GM21576 (cell line): ENCODE results near the gene PSMG2.
A peak's percentile ranks its signal among the peaks of the same experiment; 100 is the strongest.

ENCODE experiments used
- ATAC-seq: cut with Tn5 transposase; IDR thresholded peaks from one replicate; pipeline ENCODE4 v1.9.1; 2021; ENCODE audit warnings: mild to moderate bottlenecking, moderate library complexity; ENCODE audit not compliant: unreplicated experiment

Gene PSMG2, protein sequence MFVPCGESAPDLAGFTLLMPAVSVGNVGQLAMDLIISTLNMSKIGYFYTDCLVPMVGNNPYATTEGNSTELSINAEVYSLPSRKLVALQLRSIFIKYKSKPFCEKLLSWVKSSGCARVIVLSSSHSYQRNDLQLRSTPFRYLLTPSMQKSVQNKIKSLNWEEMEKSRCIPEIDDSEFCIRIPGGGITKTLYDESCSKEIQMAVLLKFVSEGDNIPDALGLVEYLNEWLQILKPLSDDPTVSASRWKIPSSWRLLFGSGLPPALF

DNA sequence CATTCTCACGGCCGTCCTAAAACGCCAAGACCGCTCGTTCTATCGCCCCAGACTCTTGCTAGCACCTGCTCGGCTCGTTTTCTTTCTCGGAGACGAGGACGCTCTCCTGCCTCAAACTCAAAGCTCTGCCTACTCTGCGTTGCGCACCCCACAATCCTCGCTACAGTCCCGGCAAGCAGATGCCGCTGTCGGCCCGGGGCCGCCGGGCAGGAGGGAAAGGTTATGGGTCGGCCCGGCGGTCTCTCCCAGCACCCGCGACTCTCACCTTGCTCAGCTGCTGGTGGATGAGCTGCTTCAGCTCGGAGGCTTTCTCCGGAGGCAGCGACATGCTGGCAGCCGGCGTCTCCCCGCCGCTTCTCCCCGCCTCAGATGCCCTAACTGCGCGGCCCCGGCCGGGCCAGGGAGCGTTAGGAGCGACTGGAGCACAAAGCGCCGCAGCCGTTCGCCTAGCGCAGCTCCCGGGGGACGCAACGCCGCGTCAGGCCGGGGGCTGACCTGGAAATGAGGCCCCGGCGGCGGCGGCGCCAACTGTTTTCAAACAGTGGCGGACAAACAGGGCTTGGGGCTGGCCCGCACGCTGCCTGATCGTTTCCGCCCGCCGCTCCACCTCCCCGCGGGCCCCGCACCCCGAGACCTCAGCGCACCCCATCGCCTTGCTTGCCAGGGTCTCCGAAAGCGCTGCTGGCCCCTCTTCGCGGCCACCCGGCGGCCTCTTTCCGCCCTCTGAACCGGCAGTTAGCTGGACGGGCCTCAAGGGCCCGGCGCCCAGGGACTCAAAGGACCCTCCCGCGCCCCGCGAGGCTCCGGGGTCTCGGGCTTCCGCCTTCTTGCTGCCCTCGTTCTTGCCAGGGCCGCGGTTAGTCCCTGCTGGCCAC lies at the start of gene PSMG2, which contains the start of gene CEP76:
Gene PSMG2 (plus strand): TSS at position 822 of the 875 bp plus-strand sequence. CDS start 66 bp downstream, outside the sequence.
Gene CEP76 (minus strand): TSS at position 503 of the 875 bp plus-strand sequence. CDS start 175 bp downstream, at position 328.
- peak; percentile 72 for ATAC-seq

GRCh38 chr18:12654971-12655370 lies 47.9 kb upstream of the PSMG2 start:
- ATAC-seq: no peak

DNA sequence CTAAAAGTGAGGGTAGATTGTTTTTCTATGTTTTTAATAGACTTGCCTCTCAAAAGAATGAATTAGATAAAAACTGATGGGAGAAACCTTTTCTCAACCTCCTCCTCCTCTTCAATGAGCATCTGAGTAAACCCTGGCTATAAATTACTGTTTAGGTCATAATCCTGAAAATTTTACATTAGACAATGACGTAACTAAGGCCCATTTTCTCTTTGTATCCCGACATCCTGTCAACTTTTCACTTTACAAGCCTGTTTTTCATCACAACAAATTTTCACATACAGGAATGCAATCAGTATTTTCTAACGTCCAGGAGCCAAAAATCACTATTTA lies 46.3 kb upstream of the PSMG2 start:
- no peak for ATAC-seq

GRCh38 chr18:12656938-12657683 lies 45.7 kb upstream of the PSMG2 start:
- ATAC-seq: peak; percentile 32

DNA sequence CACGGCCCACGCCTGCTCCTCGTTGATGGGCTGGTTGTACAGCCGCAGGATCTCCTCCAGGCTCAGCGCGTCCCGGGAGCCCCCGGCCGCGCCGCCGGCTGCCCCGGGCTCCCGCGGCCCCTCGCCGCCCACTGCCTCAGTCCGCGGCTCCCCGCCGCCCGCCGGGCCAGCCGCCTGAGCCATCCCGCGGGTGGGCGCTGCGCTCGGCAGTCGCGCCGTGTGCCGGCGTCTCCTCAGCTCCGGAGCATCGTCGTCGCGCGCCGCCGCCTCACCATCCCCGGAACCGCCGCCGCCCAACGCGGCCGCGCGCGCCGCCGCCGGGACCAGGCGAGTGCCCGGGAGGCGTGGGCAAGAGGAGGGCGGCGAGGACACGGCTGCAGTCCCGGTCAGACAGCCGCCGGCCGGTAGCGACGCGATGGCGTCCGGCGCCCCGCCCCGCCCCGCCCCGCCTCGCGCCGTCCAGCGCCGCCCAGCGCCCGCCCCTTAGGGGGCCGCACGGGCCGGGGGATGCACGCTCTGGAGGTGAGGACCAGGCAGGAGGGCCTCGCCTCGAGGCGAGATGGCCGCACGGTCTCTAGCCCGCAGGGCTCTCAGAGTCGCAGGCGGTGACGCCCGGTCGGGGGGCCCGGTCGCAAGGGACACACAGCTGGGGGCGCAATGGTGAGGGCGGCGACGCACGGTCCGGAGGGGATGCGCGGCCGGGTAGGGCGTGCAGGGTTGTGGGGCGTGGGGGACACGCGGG lies 45.0 kb upstream of the PSMG2 start, which contains the start of gene SPIRE1:
Gene SPIRE1 (minus strand): TSS at position 424 of the 742 bp plus-strand sequence. CDS start 241 bp downstream, at position 183.
- peak; percentile 65 for ATAC-seq

DNA sequence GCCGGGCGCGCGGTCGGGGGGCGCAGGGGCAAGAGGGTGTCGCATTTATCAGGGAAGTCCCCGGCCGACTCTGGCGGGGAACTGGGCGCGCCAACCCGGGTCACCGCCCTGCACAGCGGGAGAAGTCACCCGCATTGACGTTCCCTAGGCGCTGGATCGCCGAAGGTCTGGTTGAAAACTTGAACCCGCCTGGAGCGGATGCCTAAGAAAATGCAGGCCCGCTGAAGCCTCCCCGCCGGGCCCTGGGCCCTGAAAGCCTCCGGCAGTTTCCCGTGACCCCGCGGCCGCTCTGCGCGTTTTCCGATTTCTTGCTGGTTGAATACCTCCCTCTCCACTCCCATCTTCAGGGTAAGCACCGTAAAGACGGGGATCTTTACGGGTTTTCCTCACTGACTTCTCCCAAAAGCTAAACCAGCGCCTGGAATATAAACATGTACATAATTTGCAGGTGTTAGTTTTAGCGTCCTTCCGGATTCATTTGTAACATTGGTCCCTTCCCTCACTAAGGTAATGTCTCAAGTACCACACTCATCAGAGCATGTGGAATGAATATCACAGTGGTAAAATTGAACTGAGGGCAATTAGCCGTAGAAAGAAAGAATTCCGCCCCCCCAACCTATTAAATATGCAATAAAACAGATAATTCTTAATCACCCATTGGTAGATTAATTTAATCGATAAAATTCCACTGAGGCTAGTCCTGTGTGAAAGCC lies 44.3 kb upstream of the PSMG2 start:
- ATAC-seq: no peak

DNA sequence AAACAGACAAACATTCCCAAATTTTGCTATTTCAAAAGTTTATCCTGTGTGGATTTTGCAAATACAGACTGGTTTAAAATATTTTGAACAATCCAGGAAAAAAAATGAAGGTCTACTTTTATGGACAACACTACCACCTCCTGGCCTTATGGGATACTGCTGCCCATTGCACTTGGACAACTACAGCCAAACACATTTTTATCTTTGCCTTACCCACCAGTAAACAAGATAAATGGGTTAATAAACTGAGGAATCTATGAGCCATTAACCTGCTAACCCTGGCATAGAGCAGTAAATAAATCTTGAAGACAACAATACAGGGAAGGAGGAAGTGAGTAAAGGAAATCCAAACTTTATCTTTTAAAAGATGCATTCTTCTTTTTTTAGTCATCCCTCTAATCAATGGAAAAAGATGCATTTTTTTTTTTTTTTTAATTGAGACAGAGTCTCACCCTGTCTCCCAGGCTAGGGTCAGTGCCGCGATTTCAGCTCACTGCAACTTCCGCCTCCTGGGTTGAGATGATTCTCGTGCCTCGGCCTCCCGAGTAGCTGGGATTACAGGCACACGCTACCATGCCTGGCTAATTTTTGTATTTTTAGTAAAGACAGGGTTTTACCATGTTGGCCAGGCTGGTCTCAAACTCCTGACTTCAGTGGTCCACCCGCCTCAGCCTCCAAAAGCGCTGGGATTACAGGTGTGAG lies 42.8 kb upstream of the PSMG2 start:
- ATAC-seq: no peak

GRCh38 chr18:12668041-12668440 lies 34.8 kb upstream of the PSMG2 start:
- no peak for ATAC-seq

- ATAC-seq: no peak
Observed at GRCh38 chr18:12679183-12679786, 23.6 kb upstream of the PSMG2 start.

DNA sequence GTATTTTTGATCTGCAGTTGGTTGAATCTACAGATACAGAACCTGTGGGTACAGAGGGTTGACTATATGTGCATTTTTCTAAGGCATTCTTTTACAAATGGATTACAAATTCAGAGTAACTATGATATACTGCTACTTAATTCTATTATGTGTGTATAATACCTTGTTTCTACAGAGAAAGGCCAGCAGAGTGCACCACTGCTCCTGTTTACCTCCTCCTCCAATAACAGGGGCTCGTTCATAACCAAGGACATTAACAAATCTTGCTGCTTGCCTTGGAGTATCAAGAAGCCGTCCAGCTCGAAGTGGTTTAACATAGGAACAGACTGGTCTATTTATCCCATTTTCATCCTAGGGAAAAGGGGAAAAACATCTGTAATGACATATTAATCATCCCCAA lies 16.7 kb upstream of the PSMG2 start:
- no peak for ATAC-seq

- ATAC-seq: no peak
Observed at GRCh38 chr18:12689256-12689850, 13.5 kb upstream of the PSMG2 start.

GRCh38 chr18:12692206-12692605 lies 10.6 kb upstream of the PSMG2 start:
- ATAC-seq: no peak

GRCh38 chr18:12694032-12694431 lies 8.8 kb upstream of the PSMG2 start:
- no peak for ATAC-seq

- ATAC-seq: no peak
Observed at GRCh38 chr18:12699747-12700146, 3.1 kb upstream of the PSMG2 start.

GRCh38 chr18:12701161-12701560 lies 1.7 kb upstream of the PSMG2 start:
- ATAC-seq: no peak

DNA sequence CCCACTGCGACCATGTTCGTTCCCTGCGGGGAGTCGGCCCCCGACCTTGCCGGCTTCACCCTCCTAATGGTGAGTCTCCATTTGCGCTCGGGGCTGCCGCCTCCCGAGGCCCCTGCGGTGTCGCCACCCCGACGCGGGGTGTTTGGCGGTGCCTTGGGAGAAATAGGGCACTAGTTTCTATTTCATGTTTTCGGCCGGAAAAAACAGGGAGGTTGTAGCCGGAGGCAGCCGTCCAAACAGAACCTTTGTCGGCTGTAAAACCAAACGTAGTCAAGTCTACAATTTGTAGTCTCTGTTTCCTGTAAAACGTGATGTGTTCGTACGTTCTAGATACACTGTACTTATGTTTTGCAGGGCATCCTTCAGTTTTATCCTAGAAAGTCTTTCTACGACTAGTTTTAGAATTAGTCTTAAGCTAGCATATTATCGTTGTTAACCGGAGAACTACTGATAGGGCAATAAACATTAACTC lies 290 bp downstream of the PSMG2 start:
- ATAC-seq: peak; percentile 2

DNA sequence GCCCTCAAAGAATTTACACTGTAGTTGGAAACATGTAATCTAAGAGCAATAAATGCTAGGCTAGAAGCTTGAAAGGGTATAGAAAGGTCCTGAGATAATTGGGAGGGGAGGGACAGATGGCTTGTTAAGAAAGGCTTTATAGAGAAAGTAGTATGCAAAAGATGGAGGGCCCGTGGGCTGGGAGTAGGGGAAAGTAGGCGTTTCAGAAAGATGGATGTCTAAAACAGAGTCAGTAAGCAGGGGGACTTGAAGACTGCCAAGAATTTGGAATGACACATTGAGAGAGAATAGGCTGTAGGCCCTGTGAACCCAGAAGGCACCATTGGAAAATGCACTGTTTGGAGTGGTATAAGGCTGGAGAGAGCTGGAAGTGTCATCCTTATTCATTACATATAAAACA lies 822 bp downstream of the PSMG2 start:
- no peak for ATAC-seq

- ATAC-seq: no peak
Observed at GRCh38 chr18:12711446-12711845, 8.6 kb downstream of the PSMG2 start.
